MCF 10A (cell line): ENCODE results near the gene DLG4. TPM values are rescaled to one million over a fixed set of nuclear protein-coding genes. Genes with fewer than 3 reads are reported as not detected.
A peak's percentile ranks its signal among the peaks of the same experiment; 100 is the strongest.

ENCODE experiments used
- BruUV-seq: library from RNA; stranded (reverse); fragments of 400-500 nt; replicated peaks from 2 replicates; lab custom pipeline; 2021; lab: Mats Ljungman, UMichigan
- CTCF ChIA-PET: fragments of 300-600 bp; sonication (Branson Sonifier 250); formaldehyde crosslinking; extraction: SDS; loops from one replicate; lab custom pipeline; 2021; ENCODE audit warnings: antibody characterized with exemption, inconsistent platforms; lab: Yijun Ruan, JAX
- POLR2A ChIA-PET: fragments of 300-600, 350-650 bp; sonication (Branson Sonifier 250); formaldehyde crosslinking; extraction: SDS; loops from one replicate; lab custom pipeline; 2020; ENCODE audit warnings: antibody characterized with exemption, inconsistent platforms; lab: Yijun Ruan, JAX
- DNase-seq: peaks from one replicate; pipeline ENCODE4 v3.0.0-alpha.2; 2018; ENCODE audit not compliant: unreplicated experiment
- H3K27ac Mint-ChIP-seq: one replicate; pipeline ENCODE4 v1.8.0; 2022; ENCODE audit warnings: mild to moderate bottlenecking, low read depth, mixed read lengths; ENCODE audit not compliant: unreplicated experiment
- H3K27me3 Mint-ChIP-seq: one replicate; pipeline ENCODE4 v1.8.0; 2022; ENCODE audit warnings: mixed read lengths; ENCODE audit not compliant: insufficient read depth, unreplicated experiment
- H3K36me3 Mint-ChIP-seq: one replicate; pipeline ENCODE4 v1.8.0; 2022; ENCODE audit warnings: mild to moderate bottlenecking, moderate library complexity, mixed read lengths; ENCODE audit not compliant: insufficient read depth, unreplicated experiment
- H3K4me1 Mint-ChIP-seq: one replicate; pipeline ENCODE4 v1.8.0; 2022; ENCODE audit warnings: mixed read lengths; ENCODE audit not compliant: insufficient read depth, unreplicated experiment
- H3K4me3 Mint-ChIP-seq: one replicate; pipeline ENCODE4 v1.8.0; 2022; ENCODE audit warnings: mild to moderate bottlenecking, moderate library complexity, mixed read lengths; ENCODE audit not compliant: unreplicated experiment
- H3K9me3 Mint-ChIP-seq: one replicate; pipeline ENCODE4 v1.8.0; 2022; ENCODE audit warnings: mixed read lengths; ENCODE audit not compliant: unreplicated experiment
- intact Hi-C: fragments of 100-400 bp; cut with micrococcal nuclease; formaldehyde crosslinking; loops from 2 replicates; pipeline ENCODE4 v1.14.1; 2022
- total RNA-seq: library from RNA; stranded (reverse); gene quantifications from 2 replicates; pipeline ENCODE4 v1.2.3, GENCODE V29; 2022
- TF ChIP-seq, protein P1 (sequence below): fragments of 200-600 bp; IDR thresholded peaks from one replicate; pipeline ENCODE4 v1.8.0; 2022; ENCODE audit warnings: antibody characterized with exemption, mild to moderate bottlenecking; ENCODE audit not compliant: unreplicated experiment

DLG4 gene
- total RNA-seq, 1 experiment from 2014 or later, result 7.6 TPM

DNA sequence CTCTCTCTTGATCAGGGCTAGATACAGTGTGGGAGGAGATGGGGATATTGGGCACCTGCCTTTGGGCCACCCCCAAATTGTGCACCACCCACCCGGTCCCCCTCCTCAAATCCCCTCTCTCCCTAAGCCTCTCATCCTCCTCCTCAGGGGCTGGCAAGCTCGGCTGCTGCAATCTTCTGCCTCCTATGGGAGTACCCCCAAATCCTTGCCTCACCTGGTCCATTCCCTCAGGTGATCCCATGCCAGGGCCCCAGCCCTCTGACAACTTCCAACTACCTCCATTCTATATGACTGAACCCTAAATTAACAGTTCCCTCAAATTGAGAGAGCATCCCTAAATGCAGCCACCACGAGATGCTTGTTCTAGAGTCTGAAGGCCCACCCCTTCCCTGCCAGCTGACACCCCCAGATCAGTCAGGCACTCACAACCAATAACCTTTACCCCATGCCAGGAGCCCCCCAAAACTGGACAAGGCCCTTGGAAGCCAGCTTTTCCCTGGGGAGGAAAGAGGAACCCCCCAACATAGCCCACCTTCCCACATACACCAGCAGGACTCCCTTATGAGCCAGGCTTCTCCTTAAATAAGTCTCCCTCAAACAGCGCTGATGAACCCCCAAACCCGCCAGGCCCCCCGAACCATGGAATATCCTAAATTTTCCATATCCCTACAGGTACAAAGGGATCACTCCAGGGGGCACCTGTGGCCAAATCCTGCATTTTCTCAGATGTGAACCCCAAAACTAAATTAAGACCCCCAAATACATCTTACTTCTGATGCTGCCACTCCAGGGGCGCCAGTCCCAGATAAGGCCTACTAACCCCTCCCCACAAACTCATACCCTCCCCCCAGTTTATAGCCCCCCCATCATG is 3.2 kb downstream of the DLG4 start:
- no TSS peak for BruUV-seq
- DNase-seq, result no peak
- TF ChIP-seq, protein P1, sequence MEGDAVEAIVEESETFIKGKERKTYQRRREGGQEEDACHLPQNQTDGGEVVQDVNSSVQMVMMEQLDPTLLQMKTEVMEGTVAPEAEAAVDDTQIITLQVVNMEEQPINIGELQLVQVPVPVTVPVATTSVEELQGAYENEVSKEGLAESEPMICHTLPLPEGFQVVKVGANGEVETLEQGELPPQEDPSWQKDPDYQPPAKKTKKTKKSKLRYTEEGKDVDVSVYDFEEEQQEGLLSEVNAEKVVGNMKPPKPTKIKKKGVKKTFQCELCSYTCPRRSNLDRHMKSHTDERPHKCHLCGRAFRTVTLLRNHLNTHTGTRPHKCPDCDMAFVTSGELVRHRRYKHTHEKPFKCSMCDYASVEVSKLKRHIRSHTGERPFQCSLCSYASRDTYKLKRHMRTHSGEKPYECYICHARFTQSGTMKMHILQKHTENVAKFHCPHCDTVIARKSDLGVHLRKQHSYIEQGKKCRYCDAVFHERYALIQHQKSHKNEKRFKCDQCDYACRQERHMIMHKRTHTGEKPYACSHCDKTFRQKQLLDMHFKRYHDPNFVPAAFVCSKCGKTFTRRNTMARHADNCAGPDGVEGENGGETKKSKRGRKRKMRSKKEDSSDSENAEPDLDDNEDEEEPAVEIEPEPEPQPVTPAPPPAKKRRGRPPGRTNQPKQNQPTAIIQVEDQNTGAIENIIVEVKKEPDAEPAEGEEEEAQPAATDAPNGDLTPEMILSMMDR, result no peak
- Mint-ChIP-seq H3K4me3 (peak overlapping the region; percentile 22), H3K27me3 (no peaks in the 10 kb centered on the region), H3K27ac (no peak overlapping the region), H3K36me3 (peaks cover 35% of the 10 kb centered on the region), H3K9me3 (no peaks in the 10 kb centered on the region), H3K4me1 (peaks cover 41% of the 10 kb centered on the region)
- POLR2A ChIA-PET, result interaction anchor here (0.5 kb wide), 1 partner anchor 34 kb away, joined by 3 read pairs; no protein-coding TSS in a partner anchor
- intact Hi-C loops, result no loop called here
- CTCF ChIA-PET, result no interaction called here

GRCh38 chr17:7215652-7216180 is 3.9 kb downstream of the DLG4 start:
- no peak for DNase-seq
- Mint-ChIP-seq H3K4me3 (no peak overlapping the region), H3K27me3 (no peaks in the 10 kb centered on the region), H3K36me3 (peaks cover 28% of the 10 kb centered on the region), H3K4me1 (peaks cover 33% of the 10 kb centered on the region), H3K9me3 (no peaks in the 10 kb centered on the region), H3K27ac (no peak overlapping the region)
- ChIA-PET POLR2A (interaction anchor here (0.5 kb wide), 1 partner anchor 33 kb away, joined by 3 read pairs; no protein-coding TSS in a partner anchor), CTCF (no interaction called here)
- intact Hi-C loops, result no loop called here
- TF ChIP-seq, protein P1, result no peak
- BruUV-seq, result no TSS peak

DNA sequence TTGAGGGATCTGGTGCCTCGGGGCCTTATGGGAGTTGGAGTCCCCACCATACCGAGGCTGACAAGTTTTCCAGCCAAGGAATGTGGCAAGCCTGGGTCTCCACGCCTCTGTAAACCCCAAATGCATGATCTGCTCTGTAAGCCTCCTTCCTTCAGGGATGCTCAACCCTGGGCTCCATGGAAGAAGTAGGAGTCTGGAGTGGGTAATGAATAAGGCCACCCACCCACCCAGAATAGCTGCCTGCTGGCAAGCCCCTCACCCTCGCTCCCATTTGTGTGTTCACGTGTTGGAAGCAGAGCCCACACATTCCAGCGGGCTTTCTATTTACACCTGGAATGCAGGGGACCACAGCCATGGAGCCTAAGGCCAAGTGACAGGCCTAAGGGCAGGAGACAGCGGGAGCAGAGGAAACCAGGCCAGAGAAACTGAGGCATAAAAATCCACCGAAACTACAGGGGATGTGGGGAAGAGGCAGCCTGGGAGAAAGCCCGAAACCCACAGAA is 4.4 kb downstream of the DLG4 start:
- ChIA-PET CTCF (interaction anchor here (0.7 kb wide), 1 partner anchor 170 kb away, joined by 3 read pairs; no protein-coding TSS in a partner anchor), POLR2A (interaction anchor here (1.5 kb wide), 1 partner anchor 19 kb away, joined by 5 read pairs; the partner anchor contains the start of gene DVL2)
- Mint-ChIP-seq H3K27ac (no peak overlapping the region), H3K4me1 (peaks cover 28% of the 10 kb centered on the region), H3K9me3 (no peaks in the 10 kb centered on the region), H3K4me3 (peak overlapping the region; percentile 75), H3K27me3 (no peaks in the 10 kb centered on the region), H3K36me3 (peaks cover 22% of the 10 kb centered on the region)
- BruUV-seq, result no TSS peak
- DNase-seq, result no peak
- intact Hi-C loops, result no loop called here
- TF ChIP-seq, protein P1, result no peak
